ENCODE data around the gene TMOD2. TPM values are rescaled to one million over a fixed set of nuclear protein-coding genes. Genes with fewer than 3 reads are reported as not detected.

Gene TMOD2
- polyA plus RNA-seq, 3 donors, result 5.8 to 12.7 (median 6.2) TPM

GRCh38 chr15:51798281-51798680 lies 46.9 kb downstream of the TMOD2 start:
- Histone ChIP-seq H3K4me2 (replicated peaks; ENCODE audit: extremely low read depth, low read length, poor library complexity, severe bottlenecking) (no peak overlapping the region), H3K9ac (ENCODE audit: insufficient read depth, low read length, poor library complexity, severe bottlenecking) (no peak overlapping the region), H3K9me3 (replicated peaks in 1 of 2; ENCODE audit: control insufficient read depth in 1 of 2, insufficient read depth in 1 of 2, low read length in 2 of 2) (no peaks in the 10 kb centered on the region), H3K4me1 (ENCODE audit: control insufficient read depth in 1 of 2, insufficient read depth in 2 of 2, low read length in 2 of 2) (no peaks in the 10 kb centered on the region), H3K27me3 (ENCODE audit: control insufficient read depth in 2 of 2, insufficient read depth in 2 of 2, low read length in 2 of 2) (no peaks in the 10 kb centered on the region), H2AFZ (ENCODE audit: insufficient read depth, low read depth, low read length, poor library complexity, severe bottlenecking) (no peak overlapping the region), H3K27ac (ENCODE audit: low read depth in 1 of 2, low read length in 2 of 2) (no peak overlapping the region), H3K4me3 (replicated peaks in 1 of 3; ENCODE audit: low read depth in 2 of 3, low read length in 3 of 3) (no peak overlapping the region), H3K79me2 (ENCODE audit: insufficient read depth, low read length) (no peaks in the 10 kb centered on the region), H3K36me3 (replicated peaks in 1 of 2; ENCODE audit: control insufficient read depth in 1 of 2, insufficient read depth in 2 of 2, low read length in 2 of 2) (peaks cover 24 to 55% of the 10 kb centered on the region in 2 donors), H4K20me1 (ENCODE audit: insufficient read depth, low read length) (no peaks in the 10 kb centered on the region)
- no peak overlapping the region for H3K4me3 Mint-ChIP-seq
- H3K36me3 Mint-ChIP-seq, result peaks cover 51 to 54% of the 10 kb centered on the region in 2 donors
- 100% methylated on average over 1 of the region's 1 CpG for WGBS (ENCODE audit: insufficient coverage)
- H3K9me3 Mint-ChIP-seq, result no peaks in the 10 kb centered on the region
- DNase-seq, result no peak
- TF ChIP-seq CTCF (IDR thresholded peaks at IDR 0.05), result no peak
- H3K4me1 Mint-ChIP-seq, result no peaks in the 10 kb centered on the region
- H3K27ac Mint-ChIP-seq, result no peak overlapping the region
- intact Hi-C loops (cut with micrococcal nuclease), result no loop called here
- no peaks in the 10 kb centered on the region for H3K27me3 Mint-ChIP-seq (ENCODE audit: low read depth in 3 of 3)

GRCh38 chr15:51799282-51800252 lies 48.2 kb downstream of the TMOD2 start:
- Mint-ChIP-seq H3K36me3 (peaks cover 63 to 64% of the 10 kb centered on the region in 2 donors), H3K27me3 (ENCODE audit: low read depth in 3 of 3) (no peaks in the 10 kb centered on the region), H3K4me1 (no peaks in the 10 kb centered on the region), H3K4me3 (no peak overlapping the region), H3K9me3 (no peaks in the 10 kb centered on the region), H3K27ac (no peak overlapping the region)
- Histone ChIP-seq H2AFZ (ENCODE audit: insufficient read depth, low read depth, low read length, poor library complexity, severe bottlenecking) (no peak overlapping the region), H3K4me3 (replicated peaks in 1 of 3; ENCODE audit: low read depth in 2 of 3, low read length in 3 of 3) (no peak overlapping the region), H4K20me1 (ENCODE audit: insufficient read depth, low read length) (no peaks in the 10 kb centered on the region), H3K4me1 (ENCODE audit: control insufficient read depth in 1 of 2, insufficient read depth in 2 of 2, low read length in 2 of 2) (no peaks in the 10 kb centered on the region), H3K4me2 (replicated peaks; ENCODE audit: extremely low read depth, low read length, poor library complexity, severe bottlenecking) (no peak overlapping the region), H3K27me3 (ENCODE audit: control insufficient read depth in 2 of 2, insufficient read depth in 2 of 2, low read length in 2 of 2) (no peaks in the 10 kb centered on the region), H3K9ac (ENCODE audit: insufficient read depth, low read length, poor library complexity, severe bottlenecking) (no peak overlapping the region), H3K36me3 (replicated peaks in 1 of 2; ENCODE audit: control insufficient read depth in 1 of 2, insufficient read depth in 2 of 2, low read length in 2 of 2) (peaks cover 33 to 68% of the 10 kb centered on the region in 2 donors), H3K9me3 (replicated peaks in 1 of 2; ENCODE audit: control insufficient read depth in 1 of 2, insufficient read depth in 1 of 2, low read length in 2 of 2) (no peaks in the 10 kb centered on the region), H3K79me2 (ENCODE audit: insufficient read depth, low read length) (no peaks in the 10 kb centered on the region), H3K27ac (ENCODE audit: low read depth in 1 of 2, low read length in 2 of 2) (no peak overlapping the region)
- TF ChIP-seq CTCF (IDR thresholded peaks at IDR 0.05), result no peak
- no peak for DNase-seq
- WGBS (ENCODE audit: insufficient coverage), result 89% methylated on average over 4 of the region's 6 CpGs
- intact Hi-C loops (cut with micrococcal nuclease), result no loop called here

Data from CD14-positive monocyte (primary cell).